Liver (tissue), 9 donors: ENCODE results near the gene NR5A1. TPM values are rescaled to one million over a fixed set of nuclear protein-coding genes. Genes with fewer than 3 reads are reported as not detected.

Source experiments
- DNase-seq: peaks from one replicate; pipeline ENCODE4 v3.0.0-alpha.2; 2017; ENCODE audit warnings: low spot score
- H3K27ac ChIP-seq, 2 donors: one replicate each; pipeline ENCODE4 v1.7.0; 2013; ENCODE audit warnings: inconsistent platforms in 2 of 2, low read length in 2 of 2, control low read depth in 1 of 2, low read depth in 1 of 2, mild to moderate bottlenecking in 1 of 2
- H3K27me3 ChIP-seq, 4 donors: one replicate each; pipeline versions ENCODE4 v1.6.1 to v1.7.0; 2013; ENCODE audit warnings: low read length in 3 of 4, inconsistent platforms in 1 of 4, mild to moderate bottlenecking in 1 of 4, moderate library complexity in 1 of 4; ENCODE audit not compliant: control insufficient read depth in 4 of 4, insufficient read depth in 4 of 4
- H3K36me3 ChIP-seq, 4 donors: one replicate each; pipeline versions ENCODE4 v1.6.1 to v1.7.0; 2013; ENCODE audit warnings: low read length in 3 of 4, mild to moderate bottlenecking in 3 of 4, low read depth in 1 of 4, moderate library complexity in 1 of 4; ENCODE audit not compliant: control insufficient read depth in 4 of 4, insufficient read depth in 3 of 4
- H3K4me1 ChIP-seq, 4 donors: one replicate each; pipeline versions ENCODE4 v1.6.1 to v1.7.0; 2013; ENCODE audit warnings: low read length in 3 of 4, mild to moderate bottlenecking in 3 of 4, moderate library complexity in 1 of 4; ENCODE audit not compliant: control insufficient read depth in 4 of 4, insufficient read depth in 4 of 4
- H3K4me3 ChIP-seq, 3 donors: one replicate each; pipeline versions ENCODE4 v1.6.1 to v1.7.0; 2013; ENCODE audit warnings: low read length in 3 of 3, control low read depth in 1 of 3, low read depth in 1 of 3, mild to moderate bottlenecking in 1 of 3
- H3K9ac ChIP-seq, 2 donors: one replicate each; pipeline ENCODE4 v1.7.0; 2013; ENCODE audit warnings: low read length in 2 of 2, mild to moderate bottlenecking in 2 of 2, moderate library complexity in 2 of 2, control low read depth in 1 of 2, low read depth in 1 of 2
- H3K9me3 ChIP-seq, 4 donors: one replicate each; pipeline versions ENCODE4 v1.6.1 to v1.7.0; 2013; ENCODE audit warnings: low read length in 3 of 4; ENCODE audit not compliant: control insufficient read depth in 4 of 4
- EGR1 ChIP-seq, 2 donors: IDR thresholded peaks; 2 replicates each; pipeline ENCODE4 v1.6.1; 2016 to 2018; ENCODE audit warnings: antibody characterized with exemption in 2 of 2, low read depth in 2 of 2
- FOXA1 ChIP-seq: IDR thresholded peaks from 2 replicates; pipeline ENCODE4 v1.6.1; 2016; ENCODE audit warnings: antibody characterized with exemption
- FOXA2 ChIP-seq: IDR thresholded peaks from 2 replicates; pipeline ENCODE4 v1.6.1; 2016; ENCODE audit warnings: antibody characterized with exemption
- GABPA ChIP-seq, 2 donors: IDR thresholded peaks in 1 of 2; conservative IDR thresholded peaks in 1 of 2; 2 replicates each; pipeline ENCODE4 v1.6.1; 2016; ENCODE audit warnings: antibody characterized with exemption in 2 of 2, mild to moderate bottlenecking in 1 of 2, moderate library complexity in 1 of 2
- HNF4A ChIP-seq, 2 donors: conservative IDR thresholded peaks; 2 replicates each; pipeline ENCODE4 v1.6.1; 2016; ENCODE audit warnings: antibody characterized with exemption in 2 of 2, mild to moderate bottlenecking in 2 of 2
- HNF4G ChIP-seq: IDR thresholded peaks from 2 replicates; pipeline ENCODE4 v1.6.1; 2016; ENCODE audit warnings: antibody characterized with exemption
- JUND ChIP-seq, 2 donors: IDR thresholded peaks; 2 replicates each; pipeline ENCODE4 v1.6.1; 2016; ENCODE audit warnings: antibody characterized with exemption in 2 of 2
- NR2F2 ChIP-seq: IDR thresholded peaks from 2 replicates; pipeline ENCODE4 v1.6.1; 2016; ENCODE audit warnings: antibody characterized with exemption
- RAD21 ChIP-seq, 2 donors: IDR thresholded peaks; 2 replicates each; pipeline ENCODE4 v1.6.1; 2016; ENCODE audit warnings: antibody characterized with exemption in 2 of 2, mild to moderate bottlenecking in 2 of 2
- RXRA ChIP-seq, 2 donors: IDR thresholded peaks; 2 replicates each; pipeline ENCODE4 v1.6.1; 2017 to 2018; ENCODE audit warnings: antibody characterized with exemption in 2 of 2, mild to moderate bottlenecking in 1 of 2
- SP1 ChIP-seq: IDR thresholded peaks from 2 replicates; pipeline ENCODE4 v1.6.1; 2018; ENCODE audit warnings: antibody characterized with exemption, mild to moderate bottlenecking
- TAF1 ChIP-seq: conservative IDR thresholded peaks from 2 replicates; pipeline ENCODE4 v1.6.1; 2016; ENCODE audit warnings: antibody characterized with exemption, mild to moderate bottlenecking
- YY1 ChIP-seq: IDR thresholded peaks from 2 replicates; pipeline ENCODE4 v1.6.1; 2016; ENCODE audit warnings: antibody characterized with exemption, mild to moderate bottlenecking
- WGBS: extraction: QIAGEN DNeasy Blood & Tissue Kit; methylation state at CpG from one replicate; pipeline ENCODE4 v1.1.7; 2013; 5-methylcytosine and 5-hydroxymethylcytosine counted together
- polyA plus RNA-seq, 2 donors: library from polyadenylated mRNA; stranded (reverse) in 1 of 2; unstranded in 1 of 2; fragments of 200-250 nt in 1 of 2; fragments of >200 nt in 1 of 2; fragmentation: Nextera tagmentation in 1 of 2; extraction: Ambion mirVana in 1 of 2; gene quantifications; one replicate each; pipeline versions ENCODE4 v1.2.1 to v1.2.3, GENCODE V29; 2013 to 2015
- total RNA-seq, 2 donors: library from RNA; depleted of rRNA; stranded (reverse); fragments of >200 nt; gene quantifications; one replicate each; pipeline ENCODE4 v1.2.3, GENCODE V29; 2014
- TF ChIP-seq, protein P1 (sequence below): IDR thresholded peaks from 2 replicates; pipeline ENCODE4 v1.6.1; 2016; ENCODE audit warnings: antibody characterized with exemption
- TF ChIP-seq, protein P2 (sequence below): IDR thresholded peaks from 2 replicates; pipeline ENCODE4 v1.6.1; 2016; ENCODE audit warnings: antibody characterized with exemption
- TF ChIP-seq, protein P3 (sequence below): fragments of 150-350 bp; IDR thresholded peaks from 2 replicates; pipeline ENCODE4 v1.5.1; 2017; ENCODE audit warnings: improper control_type of control experiment, low read depth, low read length; ENCODE audit not compliant: missing input control
- TF ChIP-seq, protein P4 (sequence below): IDR thresholded peaks from 2 replicates; pipeline ENCODE4 v1.6.1; 2016; ENCODE audit warnings: antibody characterized with exemption
- TF ChIP-seq, protein P5 (sequence below): IDR thresholded peaks from 2 replicates; pipeline ENCODE4 v1.6.1; 2016; ENCODE audit warnings: antibody characterized with exemption, mild to moderate bottlenecking
- donor health status: healthy.
- donor health status: healthy.
- donor health status: healthy.
- donor health status: healthy.
- donor health status: healthy.

The NR5A1 gene
- total and polyA plus RNA-seq, 4 donors: not detected

DNA sequence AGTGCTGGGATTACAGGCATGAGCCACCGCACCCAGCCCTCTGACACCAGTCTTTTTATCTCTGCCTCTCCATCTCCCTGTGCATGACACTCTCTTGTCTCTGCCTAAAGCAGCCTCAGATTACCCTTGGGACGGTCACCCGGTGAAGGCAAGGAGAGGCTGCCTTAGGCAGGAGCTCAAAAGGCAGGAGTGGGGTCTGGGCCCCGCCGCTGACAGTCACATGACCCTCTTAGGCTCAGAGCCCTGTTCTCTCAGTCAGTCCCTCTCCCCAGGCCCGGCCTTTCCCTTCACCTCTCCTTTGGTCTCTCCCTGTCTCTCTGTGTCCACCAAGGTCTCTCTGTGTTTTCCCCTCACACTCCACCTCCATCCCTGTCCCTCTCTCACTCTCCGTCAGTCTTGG is 34.4 kb downstream of the NR5A1 start:
- TF ChIP-seq GABPA (IDR thresholded peaks at IDR 0.05 in 1 of 2, conservative IDR thresholded peaks at IDR 0.05 in 1 of 2) (no peak), RXRA (IDR thresholded peaks at IDR 0.05) (no peak), SP1 (no peak), NR2F2 (no peak), YY1 (no peak), FOXA1 (no peak), HNF4A (conservative IDR thresholded peaks at IDR 0.05) (no peak), EGR1 (IDR thresholded peaks at IDR 0.05; ENCODE audit: low read depth in 2 of 2) (no peak), RAD21 (IDR thresholded peaks at IDR 0.05) (no peak), JUND (IDR thresholded peaks at IDR 0.05) (no peak), TAF1 (no peak), HNF4G (no peak), FOXA2 (no peak)
- TF ChIP-seq, protein P1, sequence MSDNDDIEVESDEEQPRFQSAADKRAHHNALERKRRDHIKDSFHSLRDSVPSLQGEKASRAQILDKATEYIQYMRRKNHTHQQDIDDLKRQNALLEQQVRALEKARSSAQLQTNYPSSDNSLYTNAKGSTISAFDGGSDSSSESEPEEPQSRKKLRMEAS: no peak
- TF ChIP-seq, protein P2, sequence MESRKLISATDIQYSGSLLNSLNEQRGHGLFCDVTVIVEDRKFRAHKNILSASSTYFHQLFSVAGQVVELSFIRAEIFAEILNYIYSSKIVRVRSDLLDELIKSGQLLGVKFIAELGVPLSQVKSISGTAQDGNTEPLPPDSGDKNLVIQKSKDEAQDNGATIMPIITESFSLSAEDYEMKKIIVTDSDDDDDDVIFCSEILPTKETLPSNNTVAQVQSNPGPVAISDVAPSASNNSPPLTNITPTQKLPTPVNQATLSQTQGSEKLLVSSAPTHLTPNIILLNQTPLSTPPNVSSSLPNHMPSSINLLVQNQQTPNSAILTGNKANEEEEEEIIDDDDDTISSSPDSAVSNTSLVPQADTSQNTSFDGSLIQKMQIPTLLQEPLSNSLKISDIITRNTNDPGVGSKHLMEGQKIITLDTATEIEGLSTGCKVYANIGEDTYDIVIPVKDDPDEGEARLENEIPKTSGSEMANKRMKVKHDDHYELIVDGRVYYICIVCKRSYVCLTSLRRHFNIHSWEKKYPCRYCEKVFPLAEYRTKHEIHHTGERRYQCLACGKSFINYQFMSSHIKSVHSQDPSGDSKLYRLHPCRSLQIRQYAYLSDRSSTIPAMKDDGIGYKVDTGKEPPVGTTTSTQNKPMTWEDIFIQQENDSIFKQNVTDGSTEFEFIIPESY: no peak
- TF ChIP-seq, protein P3, sequence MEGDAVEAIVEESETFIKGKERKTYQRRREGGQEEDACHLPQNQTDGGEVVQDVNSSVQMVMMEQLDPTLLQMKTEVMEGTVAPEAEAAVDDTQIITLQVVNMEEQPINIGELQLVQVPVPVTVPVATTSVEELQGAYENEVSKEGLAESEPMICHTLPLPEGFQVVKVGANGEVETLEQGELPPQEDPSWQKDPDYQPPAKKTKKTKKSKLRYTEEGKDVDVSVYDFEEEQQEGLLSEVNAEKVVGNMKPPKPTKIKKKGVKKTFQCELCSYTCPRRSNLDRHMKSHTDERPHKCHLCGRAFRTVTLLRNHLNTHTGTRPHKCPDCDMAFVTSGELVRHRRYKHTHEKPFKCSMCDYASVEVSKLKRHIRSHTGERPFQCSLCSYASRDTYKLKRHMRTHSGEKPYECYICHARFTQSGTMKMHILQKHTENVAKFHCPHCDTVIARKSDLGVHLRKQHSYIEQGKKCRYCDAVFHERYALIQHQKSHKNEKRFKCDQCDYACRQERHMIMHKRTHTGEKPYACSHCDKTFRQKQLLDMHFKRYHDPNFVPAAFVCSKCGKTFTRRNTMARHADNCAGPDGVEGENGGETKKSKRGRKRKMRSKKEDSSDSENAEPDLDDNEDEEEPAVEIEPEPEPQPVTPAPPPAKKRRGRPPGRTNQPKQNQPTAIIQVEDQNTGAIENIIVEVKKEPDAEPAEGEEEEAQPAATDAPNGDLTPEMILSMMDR: no peak
- TF ChIP-seq, protein P4, sequence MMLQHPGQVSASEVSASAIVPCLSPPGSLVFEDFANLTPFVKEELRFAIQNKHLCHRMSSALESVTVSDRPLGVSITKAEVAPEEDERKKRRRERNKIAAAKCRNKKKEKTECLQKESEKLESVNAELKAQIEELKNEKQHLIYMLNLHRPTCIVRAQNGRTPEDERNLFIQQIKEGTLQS: no peak
- TF ChIP-seq, protein P5, sequence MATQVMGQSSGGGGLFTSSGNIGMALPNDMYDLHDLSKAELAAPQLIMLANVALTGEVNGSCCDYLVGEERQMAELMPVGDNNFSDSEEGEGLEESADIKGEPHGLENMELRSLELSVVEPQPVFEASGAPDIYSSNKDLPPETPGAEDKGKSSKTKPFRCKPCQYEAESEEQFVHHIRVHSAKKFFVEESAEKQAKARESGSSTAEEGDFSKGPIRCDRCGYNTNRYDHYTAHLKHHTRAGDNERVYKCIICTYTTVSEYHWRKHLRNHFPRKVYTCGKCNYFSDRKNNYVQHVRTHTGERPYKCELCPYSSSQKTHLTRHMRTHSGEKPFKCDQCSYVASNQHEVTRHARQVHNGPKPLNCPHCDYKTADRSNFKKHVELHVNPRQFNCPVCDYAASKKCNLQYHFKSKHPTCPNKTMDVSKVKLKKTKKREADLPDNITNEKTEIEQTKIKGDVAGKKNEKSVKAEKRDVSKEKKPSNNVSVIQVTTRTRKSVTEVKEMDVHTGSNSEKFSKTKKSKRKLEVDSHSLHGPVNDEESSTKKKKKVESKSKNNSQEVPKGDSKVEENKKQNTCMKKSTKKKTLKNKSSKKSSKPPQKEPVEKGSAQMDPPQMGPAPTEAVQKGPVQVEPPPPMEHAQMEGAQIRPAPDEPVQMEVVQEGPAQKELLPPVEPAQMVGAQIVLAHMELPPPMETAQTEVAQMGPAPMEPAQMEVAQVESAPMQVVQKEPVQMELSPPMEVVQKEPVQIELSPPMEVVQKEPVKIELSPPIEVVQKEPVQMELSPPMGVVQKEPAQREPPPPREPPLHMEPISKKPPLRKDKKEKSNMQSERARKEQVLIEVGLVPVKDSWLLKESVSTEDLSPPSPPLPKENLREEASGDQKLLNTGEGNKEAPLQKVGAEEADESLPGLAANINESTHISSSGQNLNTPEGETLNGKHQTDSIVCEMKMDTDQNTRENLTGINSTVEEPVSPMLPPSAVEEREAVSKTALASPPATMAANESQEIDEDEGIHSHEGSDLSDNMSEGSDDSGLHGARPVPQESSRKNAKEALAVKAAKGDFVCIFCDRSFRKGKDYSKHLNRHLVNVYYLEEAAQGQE: no peak
- 76% methylated on average over 7 of the region's 7 CpGs for WGBS
- H3K9ac ChIP-seq: no peak overlapping the region

More for the DNA sequence above, 34.4 kb downstream of the NR5A1 start:
- Histone ChIP-seq H3K4me1 (no peaks in the 10 kb centered on the region), H3K9me3 (no peaks in the 10 kb centered on the region), H3K27ac (no peak overlapping the region), H3K4me3 (no peak overlapping the region), H3K27me3 (peaks cover 0 to 5% (median 1%) of the 10 kb centered on the region in 4 donors), H3K36me3 (no peaks in the 10 kb centered on the region)
- DNase-seq: no peak
